ENCODE data around the gene DUSP10.

Gene DUSP10

DNA sequence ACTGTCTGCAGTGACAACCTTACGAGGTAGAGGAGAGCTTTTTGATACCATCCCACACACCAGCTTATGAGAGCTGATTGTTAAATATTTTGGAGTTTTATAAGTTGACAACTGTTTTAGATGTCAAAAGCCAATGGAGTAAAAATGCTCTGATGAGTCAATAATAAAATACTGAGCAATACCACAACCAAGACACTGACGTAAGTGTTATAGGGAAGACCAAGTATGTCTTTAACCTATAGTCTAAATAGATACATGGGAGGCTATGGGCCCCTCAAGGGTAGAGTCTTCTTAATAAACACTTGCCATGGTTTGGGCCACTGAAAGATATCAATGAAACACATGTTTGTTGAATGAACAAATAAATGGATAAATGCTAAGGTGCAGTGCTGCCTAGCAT lies 49.2 kb downstream of the DUSP10 start:
- Histone ChIP-seq H3K4me2 (ENCODE audit: low read length) (no peak overlapping the region), H2AFZ (ENCODE audit: low read length) (no peak overlapping the region), H3K27me3 (ENCODE audit: insufficient read depth, low read length) (no peaks in the 10 kb centered on the region), H3K79me2 (ENCODE audit: insufficient read depth, low read length) (no peaks in the 10 kb centered on the region), H3K9me3 (ENCODE audit: low read length) (no peaks in the 10 kb centered on the region), H3K9me2 (ENCODE audit: low read depth, low read length) (no peaks in the 10 kb centered on the region), H4K20me1 (ENCODE audit: insufficient read depth, low read length) (no peaks in the 10 kb centered on the region), H3K27ac (ENCODE audit: low read depth, low read length, poor library complexity, severe bottlenecking) (no peak overlapping the region), H3F3A (ENCODE audit: insufficient read depth, low read length) (no peaks in the 10 kb centered on the region), H3K36me3 (ENCODE audit: insufficient read depth, low read length) (no peaks in the 10 kb centered on the region), H3K9ac (ENCODE audit: low read length) (no peak overlapping the region), H3K4me3 (ENCODE audit: low read depth, low read length, poor library complexity, severe bottlenecking) (no peak overlapping the region), H3K4me1 (ENCODE audit: insufficient read depth, low read length, severe bottlenecking) (no peaks in the 10 kb centered on the region)
- TF ChIP-seq, protein P1, sequence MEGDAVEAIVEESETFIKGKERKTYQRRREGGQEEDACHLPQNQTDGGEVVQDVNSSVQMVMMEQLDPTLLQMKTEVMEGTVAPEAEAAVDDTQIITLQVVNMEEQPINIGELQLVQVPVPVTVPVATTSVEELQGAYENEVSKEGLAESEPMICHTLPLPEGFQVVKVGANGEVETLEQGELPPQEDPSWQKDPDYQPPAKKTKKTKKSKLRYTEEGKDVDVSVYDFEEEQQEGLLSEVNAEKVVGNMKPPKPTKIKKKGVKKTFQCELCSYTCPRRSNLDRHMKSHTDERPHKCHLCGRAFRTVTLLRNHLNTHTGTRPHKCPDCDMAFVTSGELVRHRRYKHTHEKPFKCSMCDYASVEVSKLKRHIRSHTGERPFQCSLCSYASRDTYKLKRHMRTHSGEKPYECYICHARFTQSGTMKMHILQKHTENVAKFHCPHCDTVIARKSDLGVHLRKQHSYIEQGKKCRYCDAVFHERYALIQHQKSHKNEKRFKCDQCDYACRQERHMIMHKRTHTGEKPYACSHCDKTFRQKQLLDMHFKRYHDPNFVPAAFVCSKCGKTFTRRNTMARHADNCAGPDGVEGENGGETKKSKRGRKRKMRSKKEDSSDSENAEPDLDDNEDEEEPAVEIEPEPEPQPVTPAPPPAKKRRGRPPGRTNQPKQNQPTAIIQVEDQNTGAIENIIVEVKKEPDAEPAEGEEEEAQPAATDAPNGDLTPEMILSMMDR (IDR thresholded peaks at IDR 0.05; ENCODE audit: low read length): no peak
- no peak for TF ChIP-seq EZH2 (IDR thresholded peaks at IDR 0.05; ENCODE audit: borderline replicate concordance, low read length)

DNA sequence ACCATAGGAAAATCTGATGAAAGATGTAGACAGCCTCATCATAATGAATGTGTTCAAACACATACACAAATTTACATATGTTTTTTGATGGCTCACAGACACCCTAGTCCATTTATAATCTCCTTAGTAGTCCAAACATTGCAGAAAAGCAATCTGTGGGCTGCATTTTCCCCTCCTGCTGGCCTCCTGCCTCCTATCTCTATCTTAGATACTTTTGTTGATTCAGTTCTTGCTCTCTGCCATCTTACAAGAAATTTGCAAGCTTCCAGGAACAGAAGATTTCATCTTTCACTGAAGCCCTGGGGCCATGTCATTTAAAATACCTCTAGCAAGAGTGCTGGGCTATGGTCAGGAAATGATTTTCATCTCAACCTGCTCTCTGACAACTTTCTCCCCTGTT lies 50.6 kb downstream of the DUSP10 start:
- Histone ChIP-seq H3K9ac (ENCODE audit: low read length) (no peak overlapping the region), H3F3A (ENCODE audit: insufficient read depth, low read length) (no peaks in the 10 kb centered on the region), H3K4me3 (ENCODE audit: low read depth, low read length, poor library complexity, severe bottlenecking) (no peak overlapping the region), H3K4me1 (ENCODE audit: insufficient read depth, low read length, severe bottlenecking) (no peaks in the 10 kb centered on the region), H3K9me3 (ENCODE audit: low read length) (no peaks in the 10 kb centered on the region), H3K4me2 (ENCODE audit: low read length) (no peak overlapping the region), H2AFZ (ENCODE audit: low read length) (no peak overlapping the region), H4K20me1 (ENCODE audit: insufficient read depth, low read length) (no peaks in the 10 kb centered on the region), H3K27ac (ENCODE audit: low read depth, low read length, poor library complexity, severe bottlenecking) (no peak overlapping the region), H3K27me3 (ENCODE audit: insufficient read depth, low read length) (no peaks in the 10 kb centered on the region), H3K79me2 (ENCODE audit: insufficient read depth, low read length) (no peaks in the 10 kb centered on the region), H3K9me2 (ENCODE audit: low read depth, low read length) (no peaks in the 10 kb centered on the region), H3K36me3 (ENCODE audit: insufficient read depth, low read length) (no peaks in the 10 kb centered on the region)
- TF ChIP-seq, protein P1 (IDR thresholded peaks at IDR 0.05; ENCODE audit: low read length): no peak
- TF ChIP-seq EZH2 (IDR thresholded peaks at IDR 0.05; ENCODE audit: borderline replicate concordance, low read length): no peak

DNA sequence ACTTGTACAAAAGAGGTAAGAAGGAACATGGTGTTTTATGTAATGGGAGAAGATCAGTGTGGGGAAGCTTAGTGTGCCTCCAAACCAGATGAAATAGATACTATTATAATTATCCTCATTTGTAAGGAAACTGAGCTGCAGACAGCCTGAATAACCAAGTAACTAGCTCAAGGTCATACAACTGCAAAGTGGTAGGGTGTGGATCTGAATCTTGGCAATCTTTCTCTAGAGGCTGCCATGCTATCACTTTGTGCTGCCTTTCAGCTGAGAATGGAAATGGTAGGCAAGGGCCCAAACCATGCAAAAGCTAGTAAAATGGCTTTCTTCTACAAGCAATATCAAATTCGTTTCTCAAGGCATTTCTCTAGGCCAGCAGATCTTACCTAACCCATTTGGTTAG lies 51.0 kb downstream of the DUSP10 start:
- Histone ChIP-seq H3K79me2 (ENCODE audit: insufficient read depth, low read length) (no peaks in the 10 kb centered on the region), H2AFZ (ENCODE audit: low read length) (no peak overlapping the region), H3K4me2 (ENCODE audit: low read length) (no peak overlapping the region), H3K4me3 (ENCODE audit: low read depth, low read length, poor library complexity, severe bottlenecking) (no peak overlapping the region), H3K9ac (ENCODE audit: low read length) (no peak overlapping the region), H4K20me1 (ENCODE audit: insufficient read depth, low read length) (no peaks in the 10 kb centered on the region), H3K4me1 (ENCODE audit: insufficient read depth, low read length, severe bottlenecking) (no peaks in the 10 kb centered on the region), H3F3A (ENCODE audit: insufficient read depth, low read length) (no peaks in the 10 kb centered on the region), H3K9me2 (ENCODE audit: low read depth, low read length) (no peaks in the 10 kb centered on the region), H3K36me3 (ENCODE audit: insufficient read depth, low read length) (no peaks in the 10 kb centered on the region), H3K27ac (ENCODE audit: low read depth, low read length, poor library complexity, severe bottlenecking) (no peak overlapping the region), H3K27me3 (ENCODE audit: insufficient read depth, low read length) (no peaks in the 10 kb centered on the region), H3K9me3 (ENCODE audit: low read length) (no peaks in the 10 kb centered on the region)
- TF ChIP-seq, protein P1 (IDR thresholded peaks at IDR 0.05; ENCODE audit: low read length): no peak

Measured in OCI-LY1 (cell line).